Activated CD8-positive, alpha-beta memory T cell treated with anti-CD3 and anti-CD28 coated beads, Interleukin-2, amount 50 U/mL, for 4 hours (primary cell): ENCODE data around the gene TXN2.
A peak's percentile ranks its signal among the peaks of the same experiment; 100 is the strongest.
"Not testable (repeated sequence)": the region's sequence is repeated elsewhere in the genome, so short reads cannot be mapped to it uniquely, and the experiment has no call there.

Experiments used
- DNase-seq: peaks from one replicate; pipeline ENCODE4 v3.0.0-alpha.2; 2020

Gene TXN2

GRCh38 chr22:36481393-36482168, at the start of gene TXN2:
TXN2 (minus strand) TSS chr22:36481640; CDS start chr22:36480837, 803 bp downstream.
- DNase-seq, result peak; percentile 95

GRCh38 chr22:36528795-36529751, 47.6 kb upstream of the TXN2 start, which contains the start of gene EIF3D:
EIF3D (minus strand) TSS chr22:36529166; CDS start chr22:36526121, 3,045 bp downstream.
- DNase-seq, result peak; percentile 95

GRCh38 chr22:36528341-36528740, 46.9 kb upstream of the TXN2 start:
- DNase-seq, result no peak

GRCh38 chr22:36522662-36523061, 41.2 kb upstream of the TXN2 start:
- DNase-seq, result no peak

DNA sequence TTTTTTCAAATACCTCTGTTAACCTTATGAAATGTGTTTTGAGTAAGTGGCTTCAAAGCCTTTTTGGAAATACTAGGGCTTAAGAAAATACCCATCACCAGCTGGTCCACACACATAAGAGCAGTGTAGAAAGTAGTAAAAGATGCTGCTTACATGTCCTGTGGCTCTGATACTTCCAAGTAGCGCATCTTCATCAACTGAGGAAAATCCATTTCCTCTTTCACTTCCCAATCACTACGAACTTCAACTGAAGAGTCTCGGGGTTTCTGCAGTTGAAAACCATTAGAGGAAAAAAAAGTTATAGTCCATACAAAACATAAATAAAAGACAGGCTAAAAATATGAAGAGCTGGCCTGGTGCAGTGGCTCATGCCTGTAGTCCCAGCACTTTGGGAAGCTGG, 39.0 kb upstream of the TXN2 start:
- DNase-seq, result no peak

DNA sequence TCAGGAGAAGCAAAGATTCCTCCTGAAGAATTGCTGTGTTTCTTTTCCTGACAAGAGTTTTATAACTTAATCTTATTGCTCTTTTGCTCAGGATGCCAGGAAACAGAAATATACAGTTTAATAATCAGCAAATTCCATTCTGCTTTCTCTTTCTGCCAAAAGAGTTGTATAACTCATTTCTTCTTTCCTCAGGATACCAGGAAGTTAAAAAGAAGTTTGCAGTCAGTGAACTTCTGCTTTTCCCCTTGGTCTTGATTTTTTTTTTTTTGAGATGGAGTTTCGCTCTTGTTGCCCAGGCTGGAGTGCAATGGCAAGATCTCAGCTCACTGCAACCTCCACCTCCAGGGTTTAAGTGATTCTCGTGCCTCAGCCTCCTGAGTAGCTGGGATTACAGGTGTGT, 38.5 kb upstream of the TXN2 start:
- not testable (repeated sequence) for DNase-seq

GRCh38 chr22:36514766-36515165, 33.3 kb upstream of the TXN2 start:
- no peak for DNase-seq

DNA sequence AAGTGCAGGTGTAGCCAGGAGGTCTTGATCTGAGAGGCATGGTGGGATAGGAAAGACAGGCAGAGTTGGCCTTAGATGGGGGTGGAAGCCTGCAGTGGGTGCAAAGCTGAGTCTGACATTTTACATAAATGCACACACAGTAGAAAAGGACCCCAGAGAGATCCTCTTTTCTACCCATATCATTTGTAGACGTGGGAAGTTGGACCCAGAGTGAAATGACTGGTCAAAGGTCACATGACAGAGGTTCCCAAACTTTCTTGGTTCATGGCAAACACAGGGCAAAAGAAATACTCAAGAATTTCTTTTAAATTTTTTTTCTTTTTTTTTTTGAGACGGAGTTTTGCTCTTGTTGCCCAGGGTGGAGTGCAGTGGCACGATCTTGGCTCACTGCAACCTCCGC, 31.6 kb upstream of the TXN2 start:
- no peak for DNase-seq

GRCh38 chr22:36512333-36512732, 30.9 kb upstream of the TXN2 start:
- no peak for DNase-seq

DNA sequence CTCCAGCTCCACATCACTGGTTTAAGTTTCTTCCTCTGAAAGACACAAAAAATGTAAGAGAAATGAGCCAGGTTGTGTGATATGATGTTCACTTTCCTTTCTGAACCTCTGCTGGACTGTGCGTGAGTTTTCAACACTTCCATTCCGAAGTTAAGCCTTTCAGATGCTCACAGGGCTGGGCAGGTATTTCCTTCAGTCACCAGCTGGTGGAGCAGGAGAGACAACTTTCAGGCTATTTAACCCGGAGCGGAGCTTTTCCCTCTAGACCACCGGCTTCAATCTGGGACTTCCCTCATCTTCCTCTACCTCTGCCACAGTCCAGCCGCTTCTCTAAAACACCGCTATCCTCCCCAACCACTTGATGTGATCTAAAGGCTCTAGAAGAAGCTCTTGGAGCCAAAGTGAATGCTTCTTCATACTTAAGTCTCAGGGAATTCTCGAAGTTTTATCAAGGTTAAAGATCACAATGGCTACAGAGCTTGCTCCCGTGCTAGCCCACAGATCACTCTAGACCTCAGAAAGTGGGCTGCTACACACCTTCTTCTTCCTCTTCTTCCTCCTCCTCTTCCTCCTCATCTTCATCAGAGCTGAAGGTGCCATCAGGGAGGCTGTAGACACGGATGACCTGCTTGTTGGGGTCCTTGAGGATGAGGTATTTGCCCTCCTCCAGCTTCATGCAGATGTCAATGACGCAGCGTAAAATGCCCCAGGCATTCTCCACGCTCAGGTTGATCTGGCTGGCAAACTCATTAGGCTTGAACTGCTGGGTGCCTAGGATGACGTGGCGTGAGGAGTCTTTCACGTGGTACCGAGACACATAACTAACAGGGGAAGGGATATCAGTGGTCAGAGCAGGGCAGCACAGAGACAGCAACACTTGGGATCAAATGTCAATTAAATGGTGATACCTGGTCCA, 29.8 kb upstream of the TXN2 start:
- peak; percentile 42 for DNase-seq

- DNase-seq, result no peak
Observed at GRCh38 chr22:36510384-36510783, 28.9 kb upstream of the TXN2 start.

DNA sequence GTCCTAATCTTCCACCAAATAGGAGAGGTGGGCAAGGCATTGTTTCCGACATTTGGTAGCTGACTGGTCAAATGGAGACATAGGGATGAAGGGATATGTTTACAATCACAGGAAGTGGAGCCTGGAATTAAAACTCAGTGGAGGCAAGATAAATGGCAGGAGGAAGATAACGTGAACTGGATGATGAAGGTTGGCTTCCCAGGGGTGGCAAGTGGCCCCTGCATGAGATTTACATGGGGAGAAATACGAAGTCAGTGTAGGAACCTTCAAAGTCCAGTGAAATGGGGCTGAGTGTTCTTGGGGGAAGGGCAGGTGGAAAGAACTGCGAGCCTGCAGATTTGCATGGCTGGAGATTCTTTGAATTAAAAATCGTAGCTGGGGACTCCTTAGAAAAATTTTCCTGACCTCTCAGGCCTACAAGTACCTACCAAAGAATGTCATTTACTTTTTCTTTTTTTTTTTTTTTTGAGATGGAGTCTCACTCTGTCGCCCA, 26.1 kb upstream of the TXN2 start:
- DNase-seq, result no peak

GRCh38 chr22:36506637-36507517, 25.4 kb upstream of the TXN2 start, which contains the start of gene FOXRED2:
FOXRED2 (minus strand) TSS chr22:36507040; CDS start chr22:36506422, 618 bp downstream.
- DNase-seq, result peak; percentile 89

DNA sequence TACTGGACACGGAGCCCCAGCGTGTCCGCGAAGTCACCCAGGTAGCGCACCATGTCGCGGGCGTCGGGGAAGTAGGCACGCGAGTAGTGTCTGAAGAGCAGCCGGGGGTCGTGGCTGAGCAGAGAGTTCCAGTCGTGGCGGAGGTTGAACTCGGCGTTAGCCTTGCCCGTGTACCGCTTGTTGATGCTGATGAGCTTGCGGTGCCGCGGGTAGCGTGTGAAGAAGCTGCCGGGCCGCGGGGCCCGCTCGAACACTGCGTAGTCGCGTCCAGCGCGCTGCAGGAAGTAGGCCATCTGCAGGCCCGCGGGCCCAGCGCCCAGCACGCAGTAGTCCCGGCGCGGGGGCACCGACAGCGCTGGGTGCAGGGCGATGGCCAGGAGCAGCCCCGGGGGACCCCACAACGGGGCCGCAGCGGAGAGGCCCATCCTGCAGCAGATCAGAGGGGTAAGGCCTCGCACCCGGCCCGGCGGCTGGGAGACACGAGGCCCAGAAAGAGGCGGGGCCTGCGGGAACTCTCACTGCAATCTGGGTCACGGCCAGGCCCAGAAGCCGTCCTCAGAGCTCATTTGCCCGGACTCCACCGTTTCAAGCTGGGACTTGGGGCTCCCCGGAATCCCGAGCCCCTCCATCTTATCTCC, 24.7 kb upstream of the TXN2 start:
- no peak for DNase-seq

DNA sequence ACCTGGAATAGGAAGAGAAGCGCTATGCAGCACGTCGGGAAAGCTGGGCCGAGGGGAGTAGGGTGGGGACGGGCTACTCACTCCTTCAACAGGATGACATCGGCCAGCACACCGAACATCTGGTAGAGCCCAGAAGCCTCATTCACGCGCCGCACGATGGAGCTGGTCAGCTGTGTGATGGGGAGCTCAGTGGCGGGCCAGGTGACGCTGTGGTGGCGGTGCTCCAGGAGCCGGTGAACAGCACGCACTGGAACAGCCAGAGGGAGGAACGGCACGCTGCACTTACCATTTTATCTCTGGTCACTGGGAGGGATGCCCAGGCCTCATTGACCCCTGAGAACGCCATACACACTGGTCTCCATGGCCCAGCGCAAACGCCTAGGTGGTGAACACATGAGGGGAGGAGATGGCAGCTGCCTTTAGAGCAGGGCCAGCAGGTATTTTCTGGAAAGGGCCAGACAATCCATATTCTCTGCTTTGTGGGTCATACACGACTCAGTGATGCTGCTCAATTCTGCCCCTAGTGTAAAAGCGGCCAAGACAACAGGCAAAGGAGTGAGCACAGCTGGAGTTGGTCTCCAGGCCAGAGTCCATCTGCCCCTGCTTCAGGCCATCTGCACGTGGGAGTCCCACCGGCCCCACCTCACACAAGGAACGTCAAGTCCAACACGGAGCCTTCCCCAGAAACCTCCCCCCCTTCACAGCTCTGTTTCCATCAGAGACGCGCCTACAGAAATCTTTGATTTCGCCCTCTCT, 16.6 kb upstream of the TXN2 start:
- DNase-seq, result no peak

DNA sequence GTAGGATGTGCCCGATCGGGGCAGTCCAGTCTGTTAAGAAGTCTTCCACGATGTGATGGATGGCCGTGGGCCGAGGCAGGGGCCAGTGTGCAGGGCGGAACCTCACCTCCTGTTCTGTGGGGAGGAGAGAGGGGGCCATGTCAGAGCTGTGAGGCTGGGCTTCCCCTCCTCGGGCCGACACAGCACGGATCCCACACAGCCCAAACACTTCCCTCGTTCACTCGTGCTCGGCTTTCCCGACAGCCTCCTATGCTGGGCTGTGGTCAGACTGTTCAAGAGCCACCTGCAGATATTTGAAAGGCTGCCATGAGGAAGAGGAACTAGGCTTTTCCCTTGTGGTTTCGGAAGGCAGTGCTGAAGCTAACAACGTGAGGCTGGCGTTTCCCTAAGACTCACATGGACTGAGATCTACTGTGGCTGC, 12.3 kb upstream of the TXN2 start:
- no peak for DNase-seq

DNA sequence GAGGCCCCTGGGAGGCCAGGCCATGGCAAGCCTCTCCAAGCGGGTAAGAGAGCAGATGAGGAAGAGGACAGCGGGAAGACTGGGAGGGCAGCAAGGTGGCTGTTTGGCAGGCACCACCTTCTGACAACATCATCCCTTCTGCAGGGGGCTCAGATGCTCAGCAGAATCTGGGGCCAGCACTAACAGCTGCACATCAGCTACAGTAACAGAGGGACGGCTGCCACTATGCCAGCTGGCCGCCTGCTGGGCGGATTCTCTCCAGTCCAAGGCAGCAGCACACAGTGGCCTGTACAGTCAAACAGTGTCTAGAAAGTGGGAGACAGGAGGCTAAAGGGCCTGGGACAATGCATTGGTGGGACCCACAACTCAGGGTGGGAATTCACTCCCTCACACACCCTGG, 10.7 kb upstream of the TXN2 start:
- no peak for DNase-seq

GRCh38 chr22:36491155-36491554, 9.7 kb upstream of the TXN2 start:
- no peak for DNase-seq

- peak; percentile 75 for DNase-seq
Observed at GRCh38 chr22:36486619-36487384, 5.4 kb upstream of the TXN2 start.
